NCI-H2196 treated with DMSO at 0.1 percent for 48 hours (cell line): ENCODE data around the gene MYO5A.
A peak's percentile ranks its signal among the peaks of the same experiment; 100 is the strongest.
"Not testable (repeated sequence)": the region's sequence is repeated elsewhere in the genome, so short reads cannot be mapped to it uniquely, and the experiment has no call there.

ENCODE experiments used
- DNase-seq: peaks from one replicate; lab custom pipeline; 2025; ENCODE audit not compliant: unreplicated experiment; lab: John Stamatoyannopoulos, UW

MYO5A gene

GRCh38 chr15:52294881-52295420, 233.7 kb downstream of the MYO5A start:
- DNase-seq: no peak

- DNase-seq: no peak
These were observed 235.8 kb downstream of the MYO5A start for GRCh38 chr15:52292780-52293392.

GRCh38 chr15:52291204-52291603, 237.5 kb downstream of the MYO5A start:
- DNase-seq: no peak

- DNase-seq: no peak
These were observed 237.9 kb downstream of the MYO5A start for GRCh38 chr15:52290800-52291199.

GRCh38 chr15:52290329-52290728, 238.4 kb downstream of the MYO5A start:
- DNase-seq: no peak

GRCh38 chr15:52289629-52290081, 239.0 kb downstream of the MYO5A start:
- DNase-seq: no peak

GRCh38 chr15:52288986-52289385, 239.7 kb downstream of the MYO5A start:
- DNase-seq: no peak

GRCh38 chr15:52288051-52288942, 240.4 kb downstream of the MYO5A start:
- DNase-seq: peak; percentile 28

GRCh38 chr15:52287114-52287513, 241.6 kb downstream of the MYO5A start:
- DNase-seq: no peak

GRCh38 chr15:52285941-52286340, 242.7 kb downstream of the MYO5A start:
- not testable (repeated sequence) for DNase-seq

GRCh38 chr15:52284164-52284563, 244.5 kb downstream of the MYO5A start:
- DNase-seq: no peak

- no peak for DNase-seq
These were observed 245.4 kb downstream of the MYO5A start for GRCh38 chr15:52283281-52283680.

- no peak for DNase-seq
These were observed 246.3 kb downstream of the MYO5A start for GRCh38 chr15:52282418-52282817.

GRCh38 chr15:52281085-52282035, 247.3 kb downstream of the MYO5A start:
- no peak for DNase-seq

GRCh38 chr15:52280326-52281084, 248.2 kb downstream of the MYO5A start:
- DNase-seq: no peak

GRCh38 chr15:52278636-52279367, 249.9 kb downstream of the MYO5A start:
- DNase-seq: no peak

- DNase-seq: no peak
These were observed 250.5 kb downstream of the MYO5A start for GRCh38 chr15:52278135-52278534.

GRCh38 chr15:52277575-52277974, 251.1 kb downstream of the MYO5A start:
- DNase-seq: no peak

GRCh38 chr15:52276256-52276770, 252.4 kb downstream of the MYO5A start:
- no peak for DNase-seq
